Smooth muscle cell (in vitro differentiated cells): ENCODE results near the gene KRTAP19-8. TPM values are rescaled to one million over a fixed set of nuclear protein-coding genes. Genes with fewer than 3 reads are reported as not detected.

Source experiments
- DNase-seq: peaks from one replicate; lab custom pipeline; 2025; ENCODE audit not compliant: unreplicated experiment; lab: John Stamatoyannopoulos, UW
- H2AFZ ChIP-seq: fragments of 200-600 bp; sonication (generic); 2 replicates; pipeline ENCODE4 v1.6.0; 2016; ENCODE audit warnings: antibody characterized with exemption, low read depth, mild to moderate bottlenecking
- H3F3A ChIP-seq: fragments of 200-600 bp; sonication (generic); 2 replicates; pipeline ENCODE4 v1.6.0; 2017; ENCODE audit warnings: antibody characterized with exemption, low read depth
- H3K27ac ChIP-seq: fragments of 200-600 bp; sonication (generic); 2 replicates; pipeline ENCODE4 v1.5.1; 2016; ENCODE audit warnings: low read depth, mild to moderate bottlenecking
- H3K27me3 ChIP-seq: fragments of 200-600 bp; sonication (generic); 2 replicates; pipeline ENCODE4 v1.6.1; 2016; ENCODE audit warnings: low read depth, mild to moderate bottlenecking
- H3K36me3 ChIP-seq: fragments of 200-600 bp; sonication (generic); 2 replicates; pipeline ENCODE4 v1.5.1; 2016; ENCODE audit warnings: low read depth
- H3K4me1 ChIP-seq: fragments of 200-600 bp; sonication (generic); 2 replicates; pipeline ENCODE4 v1.5.1; 2016; ENCODE audit warnings: low read depth
- H3K4me2 ChIP-seq: fragments of 200-600 bp; sonication (generic); 2 replicates; pipeline ENCODE4 v1.6.0; 2016; ENCODE audit warnings: mild to moderate bottlenecking
- H3K4me3 ChIP-seq: fragments of 200-600 bp; sonication (generic); 2 replicates; pipeline ENCODE4 v1.5.1; 2016; ENCODE audit warnings: mild to moderate bottlenecking
- H3K79me2 ChIP-seq: fragments of 200-600 bp; sonication (generic); 2 replicates; pipeline ENCODE4 v1.6.0; 2016; ENCODE audit warnings: low read depth, mild to moderate bottlenecking
- H3K9ac ChIP-seq: fragments of 200-600 bp; sonication (generic); 2 replicates; pipeline ENCODE4 v1.6.0; 2016; ENCODE audit warnings: low read depth
- H3K9me3 ChIP-seq: fragments of 200-600 bp; sonication (generic); replicated peaks from 2 replicates; pipeline ENCODE4 v1.5.1; 2016; ENCODE audit warnings: low read depth
- H4K20me1 ChIP-seq: fragments of 200-600 bp; sonication (generic); 2 replicates; pipeline ENCODE4 v1.6.0; 2016; ENCODE audit warnings: low read depth
- WGBS: methylation state at CpG from one replicate; pipeline ENCODE4 v1.1.7; 2016; ENCODE audit warnings: low lambda C conversion rate; 5-methylcytosine and 5-hydroxymethylcytosine counted together
- polyA plus RNA-seq: library from polyadenylated mRNA; unstranded; fragments of >200 nt; fragmentation: Nextera tagmentation; extraction: Ambion mirVana; gene quantifications from 2 replicates; pipeline ENCODE4 v1.2.1, GENCODE V29; 2016
- total RNA-seq: library from RNA; depleted of rRNA; stranded (reverse); fragments of >200 nt; gene quantifications from 2 replicates; pipeline ENCODE4 v1.2.3, GENCODE V29; 2014
- TF ChIP-seq, protein P1 (sequence below): fragments of 200-600 bp; sonication (generic); IDR thresholded peaks from 2 replicates; pipeline ENCODE4 v1.5.1; 2017; ENCODE audit warnings: borderline replicate concordance, mild to moderate bottlenecking, antibody characterized with exemption; ENCODE audit not compliant: insufficient read depth, poor library complexity, severe bottlenecking

KRTAP19-8 gene
- total and polyA plus RNA-seq, 2 experiments from 2014 or later = not detected

DNA sequence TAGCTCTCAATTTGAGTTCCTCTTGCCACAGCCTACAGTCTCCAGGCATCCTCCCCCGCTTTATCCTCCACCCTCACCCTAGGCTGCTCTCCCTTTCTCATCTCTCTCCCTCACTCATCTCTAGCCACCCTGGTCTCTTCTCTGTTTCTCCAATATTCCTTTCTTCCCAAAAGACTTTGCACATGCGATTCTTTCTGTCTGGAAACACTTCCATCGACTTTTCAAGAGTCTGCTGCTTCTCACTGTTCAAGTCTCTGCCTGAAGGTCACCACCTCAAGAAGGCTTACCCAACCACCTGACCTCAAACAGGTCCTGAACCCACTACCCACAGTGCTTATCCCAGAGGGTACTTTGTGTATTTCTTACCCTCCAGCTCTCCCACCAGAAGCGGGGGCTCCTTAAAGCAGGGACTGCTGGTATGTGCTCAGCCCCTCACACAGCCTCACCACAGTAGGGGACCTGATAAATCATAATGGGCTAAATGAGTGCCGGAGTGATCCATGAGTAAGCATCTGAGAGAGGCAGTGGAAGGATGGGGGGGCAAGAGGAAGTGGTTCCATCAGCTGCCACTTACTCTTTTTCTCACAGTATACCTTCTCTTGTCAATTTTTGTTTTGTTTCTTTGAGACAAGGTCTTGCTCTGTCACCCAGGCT is 14.3 kb upstream of the KRTAP19-8 start:
- Histone ChIP-seq H3K9ac (no peak overlapping the region), H3K36me3 (no peaks in the 10 kb centered on the region), H3K4me1 (no peaks in the 10 kb centered on the region), H3K4me2 (no peak overlapping the region), H3K4me3 (no peak overlapping the region), H3K79me2 (no peaks in the 10 kb centered on the region), H3K9me3 (no peaks in the 10 kb centered on the region), H3K27me3 (no peaks in the 10 kb centered on the region), H3K27ac (no peak overlapping the region), H2AFZ (no peak overlapping the region), H3F3A (no peaks in the 10 kb centered on the region), H4K20me1 (no peaks in the 10 kb centered on the region)
- TF ChIP-seq, protein P1, sequence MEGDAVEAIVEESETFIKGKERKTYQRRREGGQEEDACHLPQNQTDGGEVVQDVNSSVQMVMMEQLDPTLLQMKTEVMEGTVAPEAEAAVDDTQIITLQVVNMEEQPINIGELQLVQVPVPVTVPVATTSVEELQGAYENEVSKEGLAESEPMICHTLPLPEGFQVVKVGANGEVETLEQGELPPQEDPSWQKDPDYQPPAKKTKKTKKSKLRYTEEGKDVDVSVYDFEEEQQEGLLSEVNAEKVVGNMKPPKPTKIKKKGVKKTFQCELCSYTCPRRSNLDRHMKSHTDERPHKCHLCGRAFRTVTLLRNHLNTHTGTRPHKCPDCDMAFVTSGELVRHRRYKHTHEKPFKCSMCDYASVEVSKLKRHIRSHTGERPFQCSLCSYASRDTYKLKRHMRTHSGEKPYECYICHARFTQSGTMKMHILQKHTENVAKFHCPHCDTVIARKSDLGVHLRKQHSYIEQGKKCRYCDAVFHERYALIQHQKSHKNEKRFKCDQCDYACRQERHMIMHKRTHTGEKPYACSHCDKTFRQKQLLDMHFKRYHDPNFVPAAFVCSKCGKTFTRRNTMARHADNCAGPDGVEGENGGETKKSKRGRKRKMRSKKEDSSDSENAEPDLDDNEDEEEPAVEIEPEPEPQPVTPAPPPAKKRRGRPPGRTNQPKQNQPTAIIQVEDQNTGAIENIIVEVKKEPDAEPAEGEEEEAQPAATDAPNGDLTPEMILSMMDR = no peak
- WGBS = 90% methylated on average over 5 of the region's 5 CpGs
- no peak for DNase-seq

DNA sequence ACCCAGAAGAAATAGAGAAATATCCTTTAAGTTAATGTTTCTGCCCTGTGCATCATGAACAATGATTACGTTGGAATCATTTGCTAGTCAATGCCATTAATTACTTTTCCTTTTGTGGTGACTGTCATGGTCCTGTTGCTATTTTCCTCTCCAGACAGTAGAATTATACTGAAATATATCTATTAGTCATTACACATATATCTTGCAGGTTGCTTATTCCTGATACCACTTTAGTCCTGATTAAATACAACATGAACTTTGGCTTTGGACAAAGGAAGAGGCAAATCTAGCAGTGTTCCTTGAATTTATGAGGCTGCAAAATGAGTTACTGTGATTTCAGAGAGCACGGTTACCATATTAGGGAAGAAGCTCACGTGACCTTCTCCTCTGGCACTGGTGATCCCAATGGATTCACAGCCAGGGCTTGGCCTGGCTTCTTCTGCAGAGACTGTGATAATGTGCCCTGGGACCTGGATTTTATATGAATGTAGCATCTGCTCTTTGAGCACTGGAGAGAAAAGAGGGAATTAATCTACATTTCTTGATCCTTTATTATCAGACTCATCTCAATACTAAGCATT is 12.4 kb upstream of the KRTAP19-8 start:
- Histone ChIP-seq H3K36me3 (no peaks in the 10 kb centered on the region), H3K27me3 (no peaks in the 10 kb centered on the region), H4K20me1 (no peaks in the 10 kb centered on the region), H3K4me3 (no peak overlapping the region), H3K4me1 (no peaks in the 10 kb centered on the region), H3K27ac (no peak overlapping the region), H3K79me2 (no peaks in the 10 kb centered on the region), H3K9me3 (no peaks in the 10 kb centered on the region), H2AFZ (no peak overlapping the region), H3K9ac (no peak overlapping the region), H3K4me2 (no peak overlapping the region), H3F3A (no peaks in the 10 kb centered on the region)
- DNase-seq = no peak
- WGBS = 92% methylated on average over 3 of the region's 3 CpGs
- TF ChIP-seq, protein P1 = no peak

DNA sequence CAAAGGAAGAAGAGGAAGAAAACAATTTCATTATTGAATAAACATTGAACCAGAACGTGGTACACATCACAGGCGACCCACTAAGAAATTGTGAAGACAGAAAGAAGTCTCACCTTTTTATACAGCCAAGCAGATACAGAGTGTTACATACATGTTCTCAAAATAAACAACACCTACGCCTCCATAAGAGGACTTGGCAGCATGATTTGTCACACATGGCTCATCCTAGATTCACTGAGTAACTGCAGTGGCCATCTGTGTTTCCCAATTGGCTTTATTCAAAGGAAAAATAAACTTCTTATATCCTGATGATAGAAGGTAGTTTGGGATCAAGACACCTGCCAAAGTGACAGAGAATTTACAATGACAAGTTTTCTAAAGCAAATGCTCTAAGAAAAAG is 7.6 kb upstream of the KRTAP19-8 start:
- H3K27me3 ChIP-seq = no peaks in the 10 kb centered on the region
- H3K27ac ChIP-seq = no peak overlapping the region
- H3F3A ChIP-seq = no peaks in the 10 kb centered on the region
- no peak overlapping the region for H3K4me2 ChIP-seq
- H3K9me3 ChIP-seq = no peaks in the 10 kb centered on the region
- no peaks in the 10 kb centered on the region for H3K79me2 ChIP-seq
- H3K36me3 ChIP-seq = no peaks in the 10 kb centered on the region
- H3K4me3 ChIP-seq = no peak overlapping the region
- 85% methylated on average over 3 of the region's 3 CpGs for WGBS
- no peak overlapping the region for H3K9ac ChIP-seq
- H4K20me1 ChIP-seq = no peaks in the 10 kb centered on the region
- no peak overlapping the region for H2AFZ ChIP-seq
- no peak for DNase-seq
- TF ChIP-seq, protein P1 = no peak
- no peaks in the 10 kb centered on the region for H3K4me1 ChIP-seq

DNA sequence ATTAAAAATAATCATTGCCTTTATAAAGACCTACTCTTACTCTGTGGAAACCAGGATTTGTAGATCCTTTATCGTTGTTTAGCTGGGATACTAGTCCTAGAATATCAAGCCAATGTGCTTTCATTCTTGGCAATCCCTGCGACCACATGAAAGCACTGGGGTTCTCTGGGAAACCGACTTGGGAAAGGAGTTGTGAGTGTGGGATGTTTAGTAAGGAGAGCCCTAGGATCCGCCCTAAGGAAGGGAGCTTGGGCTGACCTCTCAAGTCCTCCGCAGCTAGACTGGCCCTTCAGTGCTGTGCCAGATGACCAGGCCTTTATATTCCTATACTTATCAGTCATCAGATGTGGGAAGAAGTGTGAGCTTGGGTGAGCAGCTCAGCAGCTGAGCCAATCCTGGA is 5.2 kb upstream of the KRTAP19-8 start:
- no peak overlapping the region for H3K27ac ChIP-seq
- H3K9me3 ChIP-seq = no peaks in the 10 kb centered on the region
- TF ChIP-seq, protein P1 = no peak
- no peaks in the 10 kb centered on the region for H3F3A ChIP-seq
- H3K4me3 ChIP-seq = no peak overlapping the region
- H2AFZ ChIP-seq = no peak overlapping the region
- no peak overlapping the region for H3K4me2 ChIP-seq
- 87% methylated on average over 5 of the region's 5 CpGs for WGBS
- no peaks in the 10 kb centered on the region for H3K36me3 ChIP-seq
- H3K9ac ChIP-seq = no peak overlapping the region
- H3K4me1 ChIP-seq = no peaks in the 10 kb centered on the region
- no peaks in the 10 kb centered on the region for H4K20me1 ChIP-seq
- no peaks in the 10 kb centered on the region for H3K27me3 ChIP-seq
- DNase-seq = no peak
- H3K79me2 ChIP-seq = no peaks in the 10 kb centered on the region
